ENCODE measurements around the gene CCT3.

CCT3 gene

DNA sequence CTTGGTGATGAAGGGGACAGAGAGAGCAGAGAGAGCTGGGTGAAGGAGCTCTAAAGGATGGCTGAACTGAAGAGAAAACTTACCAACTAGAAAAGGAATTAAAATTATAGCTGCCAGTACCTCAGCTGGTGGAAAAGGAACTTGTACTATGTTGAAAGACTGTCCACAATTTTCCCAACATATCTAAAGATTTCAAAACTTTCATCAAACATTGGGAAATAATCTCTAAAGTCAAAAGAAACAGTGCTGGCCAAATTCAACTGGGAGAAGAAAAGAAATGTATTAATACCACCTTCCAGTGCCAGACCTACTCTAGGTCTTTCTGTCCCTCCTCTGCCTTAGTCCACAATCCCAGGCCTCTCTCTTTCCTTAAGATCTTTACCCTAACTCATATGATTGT is 61.6 kb downstream of the CCT3 start:
- DNase-seq (ENCODE audit: insufficient read length, low spot score): no peak
- TF ChIP-seq PAX5 (IDR thresholded peaks at IDR 0.05; ENCODE audit: insufficient read depth, low read length, severe bottlenecking): no peak
- no peak for TF ChIP-seq POLR2AphosphoS5 (IDR thresholded peaks at IDR 0.05; ENCODE audit: low read depth, low read length)
- TF ChIP-seq POU2F2 (IDR thresholded peaks at IDR 0.05; ENCODE audit: low read depth, low read length): no peak
- no peak for TF ChIP-seq SPI1 (IDR thresholded peaks at IDR 0.05; ENCODE audit: low read depth, low read length)
- TF ChIP-seq TAF1 (IDR thresholded peaks at IDR 0.05; ENCODE audit: low read depth, low read length): no peak
- TF ChIP-seq POLR2A (IDR thresholded peaks at IDR 0.05; ENCODE audit: low read depth, low read length): no peak
- FAIRE-seq: no peak

DNA sequence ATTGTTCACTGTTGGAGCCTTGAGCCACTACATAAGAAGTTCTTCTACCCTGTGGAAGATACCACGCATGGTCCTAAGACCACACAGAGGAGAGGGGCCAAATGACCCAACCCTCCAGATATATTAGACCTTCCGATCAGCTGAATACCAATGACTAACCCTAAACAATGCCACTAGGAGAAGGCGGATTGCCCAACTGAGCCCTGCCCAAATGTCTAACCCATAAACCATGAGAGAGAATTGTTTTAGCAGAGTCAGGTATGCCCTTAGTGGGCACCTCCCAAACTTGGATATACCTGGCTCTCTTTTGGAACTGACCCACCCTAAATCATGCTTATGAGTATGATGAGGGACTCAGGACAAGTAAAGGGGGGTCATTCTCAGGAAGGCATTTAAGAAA is 67.8 kb downstream of the CCT3 start:
- no peak for FAIRE-seq
- TF ChIP-seq TAF1 (IDR thresholded peaks at IDR 0.05; ENCODE audit: low read depth, low read length): no peak
- no peak for TF ChIP-seq PAX5 (IDR thresholded peaks at IDR 0.05; ENCODE audit: insufficient read depth, low read length, severe bottlenecking)
- TF ChIP-seq POLR2A (IDR thresholded peaks at IDR 0.05; ENCODE audit: low read depth, low read length): no peak
- no peak for TF ChIP-seq POLR2AphosphoS5 (IDR thresholded peaks at IDR 0.05; ENCODE audit: low read depth, low read length)
- no peak for TF ChIP-seq SPI1 (IDR thresholded peaks at IDR 0.05; ENCODE audit: low read depth, low read length)
- TF ChIP-seq POU2F2 (IDR thresholded peaks at IDR 0.05; ENCODE audit: low read depth, low read length): no peak
- no peak for DNase-seq (ENCODE audit: insufficient read length, low spot score)

GRCh38 chr1:156268336-156268735 is 69.8 kb downstream of the CCT3 start:
- DNase-seq (ENCODE audit: insufficient read length, low spot score) (no peak), FAIRE-seq (no peak)
- no peak for TF ChIP-seq PAX5 (IDR thresholded peaks at IDR 0.05; ENCODE audit: insufficient read depth, low read length, severe bottlenecking)
- no peak for TF ChIP-seq TAF1 (IDR thresholded peaks at IDR 0.05; ENCODE audit: low read depth, low read length)
- TF ChIP-seq SPI1 (IDR thresholded peaks at IDR 0.05; ENCODE audit: low read depth, low read length): no peak
- no peak for TF ChIP-seq POLR2A (IDR thresholded peaks at IDR 0.05; ENCODE audit: low read depth, low read length)
- no peak for TF ChIP-seq POU2F2 (IDR thresholded peaks at IDR 0.05; ENCODE audit: low read depth, low read length)
- TF ChIP-seq POLR2AphosphoS5 (IDR thresholded peaks at IDR 0.05; ENCODE audit: low read depth, low read length): no peak

DNA sequence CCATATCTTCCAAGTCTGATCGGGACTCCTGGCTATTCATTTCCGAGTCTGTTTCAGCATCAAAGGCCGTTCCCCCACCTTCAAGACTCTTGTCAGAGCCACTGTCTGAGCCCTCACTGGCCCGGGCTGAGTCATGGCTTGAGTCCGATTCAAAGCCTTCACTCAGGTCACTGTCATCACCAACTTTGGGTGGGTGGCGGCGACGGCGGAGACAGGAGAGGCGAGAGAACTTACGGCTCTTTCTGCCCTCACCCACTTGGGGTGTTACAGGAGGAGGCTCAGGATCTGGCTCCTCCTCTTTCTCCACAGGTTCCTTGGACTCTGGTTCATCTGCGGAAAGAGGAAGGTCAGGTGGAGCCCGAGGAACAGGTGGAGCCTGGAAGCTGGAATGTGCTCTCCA is 72.0 kb downstream of the CCT3 start:
- DNase-seq (ENCODE audit: insufficient read length, low spot score): no peak
- TF ChIP-seq TAF1 (IDR thresholded peaks at IDR 0.05; ENCODE audit: low read depth, low read length): no peak
- TF ChIP-seq POLR2A (IDR thresholded peaks at IDR 0.05; ENCODE audit: low read depth, low read length): no peak
- TF ChIP-seq SPI1 (IDR thresholded peaks at IDR 0.05; ENCODE audit: low read depth, low read length): no peak
- TF ChIP-seq PAX5 (IDR thresholded peaks at IDR 0.05; ENCODE audit: insufficient read depth, low read length, severe bottlenecking): no peak
- no peak for TF ChIP-seq POU2F2 (IDR thresholded peaks at IDR 0.05; ENCODE audit: low read depth, low read length)
- TF ChIP-seq POLR2AphosphoS5 (IDR thresholded peaks at IDR 0.05; ENCODE audit: low read depth, low read length): no peak
- no peak for FAIRE-seq

GRCh38 chr1:156263288-156263655 is 74.8 kb downstream of the CCT3 start:
- TF ChIP-seq POLR2A (IDR thresholded peaks at IDR 0.05; ENCODE audit: low read depth, low read length) (no peak), POU2F2 (IDR thresholded peaks at IDR 0.05; ENCODE audit: low read depth, low read length) (no peak), TAF1 (IDR thresholded peaks at IDR 0.05; ENCODE audit: low read depth, low read length) (no peak), PAX5 (IDR thresholded peaks at IDR 0.05; ENCODE audit: insufficient read depth, low read length, severe bottlenecking) (no peak), SPI1 (IDR thresholded peaks at IDR 0.05; ENCODE audit: low read depth, low read length) (no peak), POLR2AphosphoS5 (IDR thresholded peaks at IDR 0.05; ENCODE audit: low read depth, low read length) (no peak)
- DNase-seq (ENCODE audit: insufficient read length, low spot score): no peak
- FAIRE-seq: no peak

- no peak for DNase-seq (ENCODE audit: insufficient read length, low spot score)
- no peak for TF ChIP-seq POU2F2 (IDR thresholded peaks at IDR 0.05; ENCODE audit: low read depth, low read length)
- no peak; the same call in 1 of the 2 replicates for TF ChIP-seq POLR2AphosphoS5 (IDR thresholded peaks at IDR 0.05; ENCODE audit: low read depth, low read length)
- no peak for TF ChIP-seq POLR2A (IDR thresholded peaks at IDR 0.05; ENCODE audit: low read depth, low read length)
- no peak for FAIRE-seq
Observed at GRCh38 chr1:156262461-156263287, 75.4 kb downstream of the CCT3 start.

DNA sequence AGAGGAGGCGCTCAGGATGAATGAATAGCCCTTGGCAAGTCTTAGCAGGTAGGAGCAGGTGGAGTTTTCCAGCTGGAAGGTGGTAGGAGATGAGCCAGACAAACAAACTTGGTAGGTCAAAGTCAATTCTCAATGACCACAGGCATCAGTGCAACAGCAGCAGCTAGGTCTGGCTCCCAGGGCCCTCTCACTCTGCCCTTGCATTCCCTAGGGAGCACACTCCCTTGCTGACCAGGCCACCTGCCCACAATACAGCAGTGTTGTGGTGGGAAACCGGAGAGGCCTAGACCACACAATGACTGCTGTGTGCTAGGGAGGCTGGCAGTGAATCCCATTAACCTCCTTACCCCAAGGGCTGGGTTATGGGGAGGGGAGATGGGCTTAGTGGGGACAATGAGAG is 77.2 kb downstream of the CCT3 start:
- DNase-seq (ENCODE audit: insufficient read length, low spot score) (no peak), FAIRE-seq (no peak)
- no peak for TF ChIP-seq POU2F2 (IDR thresholded peaks at IDR 0.05; ENCODE audit: low read depth, low read length)
- TF ChIP-seq PAX5 (IDR thresholded peaks at IDR 0.05; ENCODE audit: insufficient read depth, low read length, severe bottlenecking): no peak
- no peak for TF ChIP-seq SPI1 (IDR thresholded peaks at IDR 0.05; ENCODE audit: low read depth, low read length)
- no peak for TF ChIP-seq POLR2AphosphoS5 (IDR thresholded peaks at IDR 0.05; ENCODE audit: low read depth, low read length)
- TF ChIP-seq TAF1 (IDR thresholded peaks at IDR 0.05; ENCODE audit: low read depth, low read length): no peak
- TF ChIP-seq POLR2A (IDR thresholded peaks at IDR 0.05; ENCODE audit: low read depth, low read length): no peak

GRCh38 chr1:156259805-156260204 is 78.3 kb downstream of the CCT3 start:
- no peak for TF ChIP-seq POLR2AphosphoS5 (IDR thresholded peaks at IDR 0.05; ENCODE audit: low read depth, low read length)
- FAIRE-seq (no peak), DNase-seq (ENCODE audit: insufficient read length, low spot score) (no peak)

All from GM12891 (cell line).